HepG2 (cell line): ENCODE measurements around the gene IFNK.

ENCODE experiments used
- MXD3 ChIP-seq: IDR thresholded peaks from 2 replicates; pipeline ENCODE4 v1.6.1; 2016; ENCODE audit warnings: mild to moderate bottlenecking, missing biosample characterization, missing genetic modification reagents
- POLR2G ChIP-seq: fragments of 200-400 bp; formaldehyde crosslinking; IDR thresholded peaks from 2 replicates; pipeline ENCODE4 v1.6.1; 2018; ENCODE audit warnings: mild to moderate bottlenecking, low read depth, low read length, moderate library complexity
- SMAD3 ChIP-seq: sonication (generic); formaldehyde crosslinking; IDR thresholded peaks from 2 replicates; pipeline ENCODE4 v1.4.0; 2020; ENCODE audit warnings: missing genetic modification reagents
- ZNF407 ChIP-seq: sonication (generic); formaldehyde crosslinking; IDR thresholded peaks from one replicate; pipeline ENCODE4 v1.5.1; 2020; ENCODE audit warnings: mild to moderate bottlenecking, missing genetic modification reagents; ENCODE audit errors: not compliant biosample characterization
- ZZZ3 ChIP-seq: sonication (generic); formaldehyde crosslinking; IDR thresholded peaks from 2 replicates; pipeline ENCODE4 v1.4.0; 2020; ENCODE audit warnings: missing genetic modification reagents, mild to moderate bottlenecking, borderline replicate concordance

- TF ChIP-seq POLR2G (no peak), ZNF407 (no peak), ZZZ3 (CRISPR knock-in tag) (no peak), SMAD3 (CRISPR knock-in tag) (no peak), MXD3 (CRISPR knock-in tag) (no peak)
These were observed 45.8 kb upstream of the IFNK start for GRCh38 chr9:27478322-27478721.
